Caco-2 (cell line): ENCODE data around the gene EIF1. TPM values are rescaled to one million over a fixed set of nuclear protein-coding genes. Genes with fewer than 3 reads are reported as not detected.

ENCODE experiments used
- BruUV-seq: library from RNA; stranded (reverse); fragments of 400-500 nt; replicated peaks from 2 replicates; lab custom pipeline; 2021; lab: Mats Ljungman, UMichigan
- CTCF ChIA-PET: fragments of 300-600 bp; sonication (Branson Sonifier 250); formaldehyde crosslinking; loops from one replicate; lab custom pipeline; 2022; ENCODE audit warnings: antibody characterized with exemption; lab: Charles Lee
- POLR2A ChIA-PET: fragments of 300-600 bp; sonication (Branson Sonifier 250); formaldehyde crosslinking; loops from one replicate; lab custom pipeline; 2022; ENCODE audit warnings: antibody characterized with exemption; lab: Charles Lee
- DNase-seq, 2 experiments: peaks; one replicate each; pipeline versions ENCODE4 v3.0.0 to v3.0.0-alpha.2; 2020 to 2022
- H3K27me3 ChIP-seq: replicated peaks from 2 replicates; pipeline ENCODE4 v1.6.0; 2011; ENCODE audit warnings: low read length; ENCODE audit not compliant: control insufficient read depth, insufficient read depth
- H3K36me3 ChIP-seq: 2 replicates; pipeline ENCODE4 v1.5.1; 2011; ENCODE audit warnings: low read length; ENCODE audit not compliant: control insufficient read depth, insufficient read depth
- H3K4me1 ChIP-seq: fragments of 250-450 bp; sonication (Bioruptor Pico); 2 replicates; pipeline ENCODE4 v1.5.1; 2020; ENCODE audit warnings: mild to moderate bottlenecking
- H3K4me3 ChIP-seq: 2 replicates; pipeline ENCODE4 v1.5.1; 2011; ENCODE audit warnings: low read depth, mild to moderate bottlenecking, control low read depth, low read length
- H3K9me3 ChIP-seq: fragments of 250-450 bp; sonication (Bioruptor Pico); 2 replicates; pipeline ENCODE4 v1.5.1; 2020; ENCODE audit warnings: mild to moderate bottlenecking, moderate library complexity
- H3K27ac Mint-ChIP-seq: one replicate; pipeline ENCODE4 v1.8.0; 2022; ENCODE audit warnings: mixed read lengths; ENCODE audit not compliant: unreplicated experiment
- H3K27me3 Mint-ChIP-seq: one replicate; pipeline ENCODE4 v1.8.0; 2022; ENCODE audit warnings: mixed read lengths; ENCODE audit not compliant: insufficient read depth, unreplicated experiment
- H3K36me3 Mint-ChIP-seq: one replicate; pipeline ENCODE4 v1.8.0; 2022; ENCODE audit warnings: mild to moderate bottlenecking, mixed read lengths; ENCODE audit not compliant: insufficient read depth, unreplicated experiment
- H3K4me1 Mint-ChIP-seq: one replicate; pipeline ENCODE4 v1.8.0; 2022; ENCODE audit warnings: low read depth, mixed read lengths; ENCODE audit not compliant: unreplicated experiment
- H3K4me3 Mint-ChIP-seq: one replicate; pipeline ENCODE4 v1.8.0; 2022; ENCODE audit warnings: mild to moderate bottlenecking, moderate library complexity, mixed read lengths; ENCODE audit not compliant: unreplicated experiment
- H3K9me3 Mint-ChIP-seq: one replicate; pipeline ENCODE4 v1.8.0; 2022; ENCODE audit warnings: mixed read lengths; ENCODE audit not compliant: unreplicated experiment
- intact Hi-C: fragments of 100-400 bp; cut with micrococcal nuclease; formaldehyde crosslinking; loops from one replicate; pipeline ENCODE4 v1.10.0; 2022; ENCODE audit not compliant: unreplicated experiment
- total RNA-seq: library from RNA; stranded (reverse); gene quantifications from 2 replicates; pipeline ENCODE4 v1.2.3, GENCODE V29; 2022
- TF ChIP-seq, protein P1 (sequence below), 2 experiments: fragments of 200-600 bp in 1 of 2; IDR thresholded peaks; 1 replicate in 1 of 2; 2 replicates in 1 of 2; pipeline versions ENCODE4 v1.5.1 to v1.8.0; 2011 to 2022; ENCODE audit warnings: antibody characterized with exemption in 1 of 2, control low read depth in 1 of 2, inconsistent platforms in 1 of 2, low read depth in 1 of 2, low read length in 1 of 2, mild to moderate bottlenecking in 1 of 2, moderate library complexity in 1 of 2; ENCODE audit not compliant: insufficient read depth in 1 of 2, severe bottlenecking in 1 of 2, unreplicated experiment in 1 of 2

The EIF1 gene
- total RNA-seq, 1 experiment from 2014 or later: 783 TPM

GRCh38 chr17:41678907-41679739 lies 9.6 kb upstream of the EIF1 start:
- Histone ChIP-seq H3K27me3 (no peaks in the 10 kb centered on the region), H3K4me3 (no peak overlapping the region), H3K9me3 (peaks cover 7% of the 10 kb centered on the region; the same call in 1 of the 2 replicates), H3K36me3 (no peaks in the 10 kb centered on the region), H3K4me1 (peaks cover 23% of the 10 kb centered on the region)
- ChIA-PET CTCF (interaction anchor here (0.6 to 3.1 kb wide), 4 partner anchors 10 to 134 kb away, joined by 5 to 26 read pairs (median 6); partner anchors contain the start of gene EIF1), POLR2A (interaction anchor here (0.6 to 3.8 kb wide), 2 partner anchors 10 to 17 kb away, joined by 4 to 38 read pairs; partner anchors contain the start of gene EIF1)
- no peak for DNase-seq
- H3K4me1 Mint-ChIP-seq: peaks cover 26% of the 10 kb centered on the region
- no peaks in the 10 kb centered on the region for H3K27me3 Mint-ChIP-seq
- peaks cover 9% of the 10 kb centered on the region for H3K9me3 Mint-ChIP-seq
- H3K4me3 Mint-ChIP-seq: no peak overlapping the region
- H3K27ac Mint-ChIP-seq: no peak overlapping the region
- peaks cover 5% of the 10 kb centered on the region for H3K36me3 Mint-ChIP-seq
- TF ChIP-seq, protein P1, sequence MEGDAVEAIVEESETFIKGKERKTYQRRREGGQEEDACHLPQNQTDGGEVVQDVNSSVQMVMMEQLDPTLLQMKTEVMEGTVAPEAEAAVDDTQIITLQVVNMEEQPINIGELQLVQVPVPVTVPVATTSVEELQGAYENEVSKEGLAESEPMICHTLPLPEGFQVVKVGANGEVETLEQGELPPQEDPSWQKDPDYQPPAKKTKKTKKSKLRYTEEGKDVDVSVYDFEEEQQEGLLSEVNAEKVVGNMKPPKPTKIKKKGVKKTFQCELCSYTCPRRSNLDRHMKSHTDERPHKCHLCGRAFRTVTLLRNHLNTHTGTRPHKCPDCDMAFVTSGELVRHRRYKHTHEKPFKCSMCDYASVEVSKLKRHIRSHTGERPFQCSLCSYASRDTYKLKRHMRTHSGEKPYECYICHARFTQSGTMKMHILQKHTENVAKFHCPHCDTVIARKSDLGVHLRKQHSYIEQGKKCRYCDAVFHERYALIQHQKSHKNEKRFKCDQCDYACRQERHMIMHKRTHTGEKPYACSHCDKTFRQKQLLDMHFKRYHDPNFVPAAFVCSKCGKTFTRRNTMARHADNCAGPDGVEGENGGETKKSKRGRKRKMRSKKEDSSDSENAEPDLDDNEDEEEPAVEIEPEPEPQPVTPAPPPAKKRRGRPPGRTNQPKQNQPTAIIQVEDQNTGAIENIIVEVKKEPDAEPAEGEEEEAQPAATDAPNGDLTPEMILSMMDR (IDR thresholded peaks at IDR 0.05; ENCODE audit: insufficient read depth in 1 of 2, low read depth in 1 of 2, low read length in 1 of 2, severe bottlenecking in 1 of 2, unreplicated experiment in 1 of 2): peak in 1 of 2 experiments; percentile 18
- BruUV-seq: no TSS peak
- intact Hi-C loops: no loop called here

- H3K9me3 Mint-ChIP-seq: peaks cover 9% of the 10 kb centered on the region
- CTCF ChIA-PET: interaction anchor here (1.2 to 3.1 kb wide), 2 partner anchors 9 to 11 kb away, joined by 3 to 26 read pairs; partner anchors contain the start of gene EIF1
- H3K9me3 ChIP-seq: peaks cover 7% of the 10 kb centered on the region; the same call in 1 of the 2 replicates
Observed at GRCh38 chr17:41679740-41680425, 8.8 kb upstream of the EIF1 start.

More at GRCh38 chr17:41679740-41680425, 8.8 kb upstream of the EIF1 start:
- intact Hi-C loops: no loop called here
- Mint-ChIP-seq H3K4me3 (no peak overlapping the region), H3K4me1 (peaks cover 22% of the 10 kb centered on the region), H3K27ac (no peak overlapping the region), H3K27me3 (no peaks in the 10 kb centered on the region), H3K36me3 (peaks cover 5% of the 10 kb centered on the region)
- H3K4me3 ChIP-seq: no peak overlapping the region
- TF ChIP-seq, protein P1 (IDR thresholded peaks at IDR 0.05; ENCODE audit: insufficient read depth in 1 of 2, low read depth in 1 of 2, low read length in 1 of 2, severe bottlenecking in 1 of 2, unreplicated experiment in 1 of 2): no peak
- POLR2A ChIA-PET: interaction anchor here (0.6 to 3.8 kb wide), 3 partner anchors 9 to 251 kb away, joined by 4 to 38 read pairs (median 8); partner anchors contain the start of genes EIF1 and ODAD4
- no peaks in the 10 kb centered on the region for H3K27me3 ChIP-seq
- H3K4me1 ChIP-seq: peaks cover 21% of the 10 kb centered on the region
- no peaks in the 10 kb centered on the region for H3K36me3 ChIP-seq
- no peak for DNase-seq
- no TSS peak for BruUV-seq
